HG03039 (cell line): ENCODE measurements around the gene PIGH.

ENCODE experiments used
- ATAC-seq: cut with Tn5 transposase; IDR thresholded peaks from one replicate; pipeline ENCODE4 v1.9.1; 2021; ENCODE audit warnings: mild to moderate bottlenecking, moderate library complexity; ENCODE audit not compliant: unreplicated experiment

Gene PIGH

GRCh38 chr14:67576216-67576955, 23.7 kb downstream of the PIGH start:
- ATAC-seq, result no peak

DNA sequence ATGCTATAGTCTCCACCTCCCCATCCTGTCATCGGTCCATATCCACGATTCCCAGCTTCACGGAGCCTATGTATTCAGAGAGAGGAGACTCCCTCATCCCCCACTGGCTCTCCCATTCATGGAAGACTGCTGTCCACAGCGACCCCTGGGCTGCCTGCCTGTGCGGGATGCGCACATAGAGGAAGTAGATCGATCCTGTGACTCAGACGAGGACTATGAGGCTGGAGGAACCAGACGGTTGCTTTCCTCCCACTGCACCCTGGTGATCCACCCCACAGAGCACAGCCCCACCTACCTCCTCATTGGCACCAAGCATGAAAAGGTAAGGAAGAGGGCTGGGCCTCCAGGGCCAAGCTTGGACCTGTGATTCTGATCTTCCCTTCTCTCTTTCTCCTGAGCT, 24.4 kb downstream of the PIGH start:
- ATAC-seq, result no peak

GRCh38 chr14:67574806-67575205, 25.3 kb downstream of the PIGH start:
- ATAC-seq, result no peak

DNA sequence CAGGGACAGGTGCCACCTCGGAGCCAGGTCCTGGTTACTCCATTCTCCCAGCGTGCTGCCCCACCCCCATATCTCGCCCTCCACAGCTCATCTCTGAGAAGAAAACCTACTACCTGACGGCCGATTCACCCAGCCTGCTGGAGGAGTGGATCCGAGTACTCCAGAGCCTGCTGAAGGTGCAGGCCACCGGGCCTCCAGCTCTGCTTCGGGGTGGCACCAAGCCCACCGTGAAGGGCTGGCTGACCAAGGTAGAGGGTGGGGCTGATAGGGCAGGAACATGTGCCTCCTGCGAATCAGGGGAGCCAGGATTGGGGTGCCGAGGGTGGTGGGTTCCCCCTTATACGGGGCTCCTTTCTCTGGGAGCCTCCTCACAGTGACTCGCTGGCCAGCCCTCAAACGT, 25.9 kb downstream of the PIGH start:
- ATAC-seq, result no peak

GRCh38 chr14:67573228-67574010, 26.6 kb downstream of the PIGH start:
- no peak for ATAC-seq

DNA sequence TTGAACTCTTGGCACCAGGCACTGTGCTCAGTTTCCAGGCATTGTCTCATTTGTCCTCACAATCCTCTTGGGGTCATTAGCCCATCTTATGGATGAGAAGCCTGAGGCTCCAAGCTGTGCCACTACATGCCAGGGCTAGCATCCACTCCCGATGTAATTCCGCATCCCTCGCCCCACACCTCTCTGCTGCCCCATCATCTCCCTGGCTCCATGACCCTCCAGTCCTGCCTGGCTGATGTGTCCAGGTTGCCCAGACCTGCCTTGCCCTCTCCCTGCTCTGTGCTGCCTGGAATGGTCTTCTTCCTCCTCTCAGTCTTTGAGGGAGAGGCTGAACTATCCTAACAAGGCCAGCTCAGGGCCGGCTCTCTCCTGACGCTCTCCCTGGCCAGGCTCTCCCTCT, 27.5 kb downstream of the PIGH start:
- ATAC-seq, result no peak

- ATAC-seq, result no peak
Measured at GRCh38 chr14:67571991-67572323, 28.1 kb downstream of the PIGH start.

- no peak for ATAC-seq
Measured at GRCh38 chr14:67571275-67571990, 28.6 kb downstream of the PIGH start.

GRCh38 chr14:67570453-67570852, 29.6 kb downstream of the PIGH start:
- ATAC-seq, result no peak

- no peak for ATAC-seq
Measured at GRCh38 chr14:67569651-67570290, 30.3 kb downstream of the PIGH start.

DNA sequence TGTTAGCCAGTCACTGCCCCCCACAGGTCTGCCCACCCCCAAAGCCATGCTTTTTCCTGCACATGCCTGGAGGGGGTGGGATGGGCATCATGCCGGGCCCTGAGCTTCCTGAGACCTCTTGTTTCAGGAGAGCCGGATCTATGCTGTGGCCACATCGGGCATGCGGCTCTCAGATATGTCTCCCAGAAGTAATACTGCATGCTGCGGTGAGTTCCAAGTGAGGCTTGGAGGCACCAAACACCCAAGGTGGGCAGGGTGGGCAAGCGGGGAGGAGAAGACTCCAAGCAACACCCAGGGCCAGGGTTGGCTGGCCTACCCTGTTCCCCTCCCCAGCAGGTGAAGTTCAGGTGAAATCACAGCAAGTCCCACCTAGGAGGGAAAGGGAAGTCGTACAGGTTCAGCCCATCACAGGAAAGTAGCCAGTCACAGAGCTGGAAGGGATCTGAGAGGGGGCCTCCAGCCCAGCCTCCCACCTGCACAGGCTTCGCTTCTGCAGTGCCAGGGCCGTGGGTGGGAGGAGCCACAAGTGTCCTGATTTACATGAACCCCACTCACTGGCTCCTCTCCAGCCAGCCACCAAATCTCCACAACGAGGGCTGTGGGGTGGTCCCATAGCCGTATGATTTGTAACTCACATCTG, 30.9 kb downstream of the PIGH start:
- no peak for ATAC-seq

GRCh38 chr14:67567654-67568053, 32.4 kb downstream of the PIGH start:
- ATAC-seq, result no peak

DNA sequence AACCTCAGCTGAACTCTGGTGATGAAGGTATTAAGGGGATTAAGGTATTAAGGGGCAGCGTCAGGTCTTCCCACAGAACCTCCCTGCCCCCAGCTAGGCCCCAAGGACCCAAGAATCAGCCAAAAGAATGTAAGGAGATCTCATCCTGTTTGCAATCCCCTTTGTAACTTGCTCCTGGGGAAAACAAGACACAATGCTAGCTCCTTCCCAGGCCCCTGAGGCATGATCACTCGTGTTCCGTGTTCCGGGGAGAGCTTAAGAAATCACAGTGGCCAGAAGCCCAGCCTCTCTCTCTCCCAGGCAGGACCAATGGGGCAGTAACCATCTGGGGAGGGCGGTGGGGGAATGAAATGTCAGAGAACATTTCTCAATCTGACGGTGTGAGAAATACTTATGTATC, 33.2 kb downstream of the PIGH start:
- ATAC-seq, result no peak

DNA sequence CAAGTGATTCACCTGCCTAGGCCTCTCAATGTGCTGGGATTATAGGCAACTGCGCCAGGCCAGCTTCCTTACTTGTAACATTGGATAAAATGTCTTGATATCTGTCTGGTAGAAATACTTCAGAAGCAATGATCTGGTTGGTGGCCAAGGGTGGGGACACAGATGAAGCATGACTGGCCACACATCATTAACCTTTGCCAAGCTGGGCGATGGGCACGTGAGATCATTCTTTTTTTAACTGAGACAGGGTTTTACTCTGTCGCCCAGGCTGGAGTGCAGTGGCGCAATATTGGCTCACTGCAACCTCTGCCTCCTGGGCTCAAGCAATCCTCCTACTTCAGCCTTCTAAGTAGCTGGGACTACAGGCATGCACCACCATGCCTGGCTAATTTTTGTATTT, 35.8 kb downstream of the PIGH start:
- ATAC-seq, result no peak

- no peak for ATAC-seq
Measured at GRCh38 chr14:67562776-67563150, 37.3 kb downstream of the PIGH start.

- ATAC-seq, result no peak
Measured at GRCh38 chr14:67562025-67562775, 37.9 kb downstream of the PIGH start.

DNA sequence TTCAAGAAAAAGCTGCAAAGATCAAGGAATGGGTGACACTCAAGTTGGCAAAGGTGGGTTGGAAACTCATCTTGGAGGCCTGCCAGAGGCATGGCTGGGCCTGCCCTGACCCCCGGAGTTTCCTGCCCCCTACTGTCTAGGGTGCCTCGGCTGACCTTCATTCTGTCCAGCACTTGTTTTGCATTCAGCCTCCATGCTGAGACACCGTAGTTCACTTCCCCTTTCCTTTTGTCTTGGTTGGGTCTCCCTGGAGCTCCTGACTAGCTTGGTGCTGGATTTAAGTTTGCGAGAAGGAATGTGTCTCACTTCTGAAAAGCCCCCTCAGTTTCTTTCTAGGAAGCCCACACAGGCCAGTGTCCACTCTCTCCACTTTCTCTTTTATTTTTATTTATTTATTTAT, 40.4 kb downstream of the PIGH start:
- no peak for ATAC-seq

DNA sequence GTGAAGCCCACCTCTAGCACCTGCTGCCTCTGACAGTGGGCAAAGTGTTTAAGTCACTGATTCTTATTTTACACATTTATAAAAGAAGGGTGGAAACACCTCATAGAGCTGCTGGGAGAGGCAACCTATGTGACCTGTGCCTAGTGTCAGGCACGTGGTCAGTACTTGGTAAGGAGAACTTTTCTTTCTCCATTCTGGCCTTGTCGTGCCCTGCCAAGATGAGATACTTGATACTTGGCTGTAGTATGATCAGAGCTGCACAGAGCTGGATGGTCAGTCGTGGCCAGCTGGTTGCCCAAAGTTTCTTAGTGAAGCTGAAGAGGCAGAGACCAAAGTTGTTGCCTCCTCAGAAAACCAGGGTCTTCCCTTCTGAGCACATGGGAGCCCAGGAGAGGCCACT, 42.4 kb downstream of the PIGH start:
- ATAC-seq, result no peak

GRCh38 chr14:67557118-67557517, 43.0 kb downstream of the PIGH start:
- no peak for ATAC-seq

DNA sequence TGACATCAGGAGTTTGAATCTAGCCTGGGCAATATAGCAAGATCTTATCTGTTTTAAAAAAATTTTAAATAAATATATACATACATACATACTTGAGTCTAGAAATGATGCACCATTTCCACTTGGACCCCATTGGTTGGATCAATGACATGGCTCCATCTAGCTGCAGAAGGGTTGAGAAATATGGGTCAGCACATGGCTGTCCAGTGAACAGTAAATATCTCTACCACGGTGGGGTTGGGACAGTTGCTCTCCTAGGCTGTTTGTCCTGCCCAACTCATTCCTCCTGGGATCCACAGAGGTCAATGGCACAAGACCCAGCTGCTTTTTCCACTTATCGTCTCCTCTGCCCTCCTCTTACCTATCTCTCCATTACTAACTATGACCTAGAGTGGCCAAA, 43.4 kb downstream of the PIGH start:
- no peak for ATAC-seq
